ENCODE data around the gene KRI1. TPM values are rescaled to one million over a fixed set of nuclear protein-coding genes. Genes with fewer than 3 reads are reported as not detected.
A peak's percentile ranks its signal among the peaks of the same experiment; 100 is the strongest.
"Not testable (repeated sequence)": the region's sequence is repeated elsewhere in the genome, so short reads cannot be mapped to it uniquely, and the experiment has no call there.

The KRI1 gene
- total and polyA plus RNA-seq, 5 donors from 2014 or later, result 8.6 to 34.6 (median 12.0) TPM

DNA sequence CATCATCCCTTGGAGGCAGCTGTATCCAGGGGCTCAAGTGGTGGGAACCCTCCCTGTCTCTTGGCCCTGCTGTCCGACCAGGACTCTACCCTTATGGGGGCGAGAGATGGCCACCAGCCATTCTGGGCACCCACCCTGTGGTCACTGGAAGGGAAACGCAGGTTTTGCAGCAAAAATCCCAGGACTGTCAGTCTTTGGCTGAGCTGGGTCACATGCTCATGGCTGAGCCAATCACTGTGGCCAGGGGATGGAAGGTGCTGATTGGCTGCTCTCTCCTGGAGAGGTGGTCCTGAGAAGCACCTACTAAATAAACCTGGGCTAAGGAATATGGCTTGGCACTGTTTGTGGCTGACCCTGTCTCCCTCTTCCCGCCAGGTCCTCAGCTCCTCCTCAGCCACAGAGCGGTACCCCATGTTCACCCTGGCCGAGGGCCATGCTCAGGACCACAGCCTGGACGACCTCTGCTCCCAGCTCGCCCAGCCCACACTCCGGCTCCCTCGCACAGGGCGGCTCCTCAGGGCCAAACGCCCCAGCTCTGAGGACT is 13.2 kb downstream of the KRI1 start:
- Histone ChIP-seq H3K27ac (ENCODE audit: insufficient read depth, low read length, poor library complexity, severe bottlenecking) (peak overlapping the region; percentile 71), H3K4me3 (ENCODE audit: low read depth, low read length) (no peak overlapping the region), H3K27me3 (ENCODE audit: control insufficient read depth, insufficient read depth, low read length) (no peaks in the 10 kb centered on the region), H3K36me3 (ENCODE audit: control insufficient read depth, insufficient read depth, low read length) (peaks cover 53% of the 10 kb centered on the region), H3K9me3 (ENCODE audit: control insufficient read depth in 2 of 2, low read length in 2 of 2) (no peaks in the 10 kb centered on the region), H3K4me1 (ENCODE audit: control insufficient read depth, insufficient read depth, low read length, poor library complexity, severe bottlenecking) (peaks cover 41% of the 10 kb centered on the region)
- H3K27me3 Mint-ChIP-seq, result no peaks in the 10 kb centered on the region
- H3K4me1 Mint-ChIP-seq, result peaks cover 7 to 48% (median 12%) of the 10 kb centered on the region in 4 donors
- DNase-seq (no peak), ATAC-seq (ENCODE audit: low read depth in 2 of 2) (no peak)
- H3K9me3 Mint-ChIP-seq, result no peaks in the 10 kb centered on the region
- H3K36me3 Mint-ChIP-seq, result peaks cover 8% of the 10 kb centered on the region
- no peak overlapping the region for H3K4me3 Mint-ChIP-seq
- peak overlapping the region; percentile 31 to 92 (median 63) for H3K27ac Mint-ChIP-seq

DNA sequence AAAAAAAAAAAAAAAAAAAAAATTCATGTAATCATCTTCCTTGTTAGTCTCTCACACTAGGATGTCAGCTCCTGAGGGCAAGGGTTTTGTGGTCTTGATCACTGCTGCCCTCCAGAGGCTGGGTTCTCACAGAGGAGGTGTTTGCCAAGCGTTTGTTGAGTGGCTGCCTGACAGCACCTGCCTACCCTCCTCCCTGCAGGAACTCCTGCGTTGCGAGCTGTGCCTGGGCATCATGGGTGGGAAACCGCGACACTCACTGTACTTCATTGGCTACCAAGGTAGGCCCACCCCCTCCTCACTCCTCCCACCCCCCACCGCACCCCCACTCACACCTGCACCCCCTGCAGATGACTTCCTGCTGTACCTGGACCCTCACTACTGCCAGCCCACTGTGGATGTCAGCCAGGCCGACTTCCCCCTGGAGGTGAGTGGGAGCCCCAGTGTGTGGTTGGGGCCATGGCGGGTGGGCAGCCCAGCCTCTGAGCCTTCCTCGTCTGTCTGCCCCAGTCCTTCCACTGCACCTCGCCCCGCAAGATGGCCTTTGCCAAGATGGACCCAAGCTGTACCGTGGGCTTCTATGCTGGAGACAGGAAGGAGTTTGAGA is 14.0 kb downstream of the KRI1 start:
- DNase-seq (peak in 2 of 3 donors; percentile 21 to 58), ATAC-seq (ENCODE audit: low read depth in 2 of 2) (no peak)
- Histone ChIP-seq H3K4me1 (ENCODE audit: control insufficient read depth, insufficient read depth, low read length, poor library complexity, severe bottlenecking) (peaks cover 41% of the 10 kb centered on the region), H3K27ac (ENCODE audit: insufficient read depth, low read length, poor library complexity, severe bottlenecking) (peak overlapping the region; percentile 71), H3K9me3 (ENCODE audit: control insufficient read depth in 2 of 2, low read length in 2 of 2) (no peaks in the 10 kb centered on the region), H3K4me3 (ENCODE audit: low read depth, low read length) (no peak overlapping the region), H3K27me3 (ENCODE audit: control insufficient read depth, insufficient read depth, low read length) (no peaks in the 10 kb centered on the region), H3K36me3 (ENCODE audit: control insufficient read depth, insufficient read depth, low read length) (peaks cover 50% of the 10 kb centered on the region)
- Mint-ChIP-seq H3K9me3 (no peaks in the 10 kb centered on the region), H3K4me1 (peaks cover 7 to 51% (median 12%) of the 10 kb centered on the region in 4 donors), H3K27me3 (no peaks in the 10 kb centered on the region), H3K27ac (peak overlapping the region in 1 of 3 donors; percentile 14), H3K4me3 (no peak overlapping the region), H3K36me3 (peaks cover 8% of the 10 kb centered on the region)

- H3K4me1 Mint-ChIP-seq, result peaks cover 7 to 49% (median 12%) of the 10 kb centered on the region in 4 donors
- H3K27ac ChIP-seq (ENCODE audit: insufficient read depth, low read length, poor library complexity, severe bottlenecking), result not testable (repeated sequence)
These were observed 14.8 kb downstream of the KRI1 start for GRCh38 chr19:10551006-10551405.

DNA sequence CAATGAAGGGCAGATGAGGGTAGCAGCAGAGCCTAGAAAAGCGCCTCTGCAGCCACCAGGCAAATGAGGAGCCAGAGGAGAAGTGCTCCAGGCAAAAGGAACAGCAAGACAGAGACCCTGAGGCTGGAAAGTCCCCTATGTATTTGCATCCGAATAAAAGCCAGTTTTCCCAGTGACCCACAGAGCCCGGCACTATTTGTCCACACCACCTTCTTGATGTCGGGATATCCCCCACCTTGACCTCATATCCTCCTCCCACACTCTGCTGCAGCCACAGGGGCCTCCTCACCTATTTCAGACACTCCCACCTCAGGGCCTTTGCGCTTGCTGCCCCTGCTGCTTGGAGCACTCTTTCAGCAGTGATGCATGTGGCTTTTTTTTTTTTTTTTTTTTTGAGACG is 15.5 kb downstream of the KRI1 start:
- H3K27me3 ChIP-seq (ENCODE audit: control insufficient read depth, insufficient read depth, low read length), result no peaks in the 10 kb centered on the region
- H3K9me3 ChIP-seq (ENCODE audit: control insufficient read depth in 2 of 2, low read length in 2 of 2), result no peaks in the 10 kb centered on the region
- H3K27ac Mint-ChIP-seq, result no peak overlapping the region
- H3K9me3 Mint-ChIP-seq, result no peaks in the 10 kb centered on the region
- H3K27ac ChIP-seq (ENCODE audit: insufficient read depth, low read length, poor library complexity, severe bottlenecking), result no peak overlapping the region
- no peak for DNase-seq
- no peak overlapping the region for H3K4me3 Mint-ChIP-seq
- H3K4me1 ChIP-seq (ENCODE audit: control insufficient read depth, insufficient read depth, low read length, poor library complexity, severe bottlenecking), result peaks cover 40% of the 10 kb centered on the region
- H3K4me3 ChIP-seq (ENCODE audit: low read depth, low read length), result no peak overlapping the region
- H3K4me1 Mint-ChIP-seq, result peaks cover 4 to 44% (median 13%) of the 10 kb centered on the region in 4 donors
- peaks cover 41% of the 10 kb centered on the region for H3K36me3 ChIP-seq (ENCODE audit: control insufficient read depth, insufficient read depth, low read length)
- H3K27me3 Mint-ChIP-seq, result no peaks in the 10 kb centered on the region
- peaks cover 3% of the 10 kb centered on the region for H3K36me3 Mint-ChIP-seq
- no peak for ATAC-seq (ENCODE audit: low read depth in 2 of 2)

More at GRCh38 chr19:10551006-10551405, 14.8 kb downstream of the KRI1 start:
- H3K4me3 ChIP-seq (ENCODE audit: low read depth, low read length); ATAC-seq (ENCODE audit: low read depth in 2 of 2); H3K27me3 ChIP-seq (ENCODE audit: control insufficient read depth, insufficient read depth, low read length); H3K36me3 Mint-ChIP-seq; H3K9me3 ChIP-seq (ENCODE audit: control insufficient read depth in 2 of 2, low read length in 2 of 2); H3K27me3 Mint-ChIP-seq; H3K9me3 Mint-ChIP-seq; DNase-seq: not testable (repeated sequence)
- Histone ChIP-seq H3K4me1 (ENCODE audit: control insufficient read depth, insufficient read depth, low read length, poor library complexity, severe bottlenecking) (peaks cover 41% of the 10 kb centered on the region), H3K36me3 (ENCODE audit: control insufficient read depth, insufficient read depth, low read length) (peaks cover 48% of the 10 kb centered on the region)
- peak overlapping the region in 1 of 3 donors; percentile 43 for H3K27ac Mint-ChIP-seq
- H3K4me3 Mint-ChIP-seq, result peak overlapping the region in 1 of 4 donors; percentile 29

DNA sequence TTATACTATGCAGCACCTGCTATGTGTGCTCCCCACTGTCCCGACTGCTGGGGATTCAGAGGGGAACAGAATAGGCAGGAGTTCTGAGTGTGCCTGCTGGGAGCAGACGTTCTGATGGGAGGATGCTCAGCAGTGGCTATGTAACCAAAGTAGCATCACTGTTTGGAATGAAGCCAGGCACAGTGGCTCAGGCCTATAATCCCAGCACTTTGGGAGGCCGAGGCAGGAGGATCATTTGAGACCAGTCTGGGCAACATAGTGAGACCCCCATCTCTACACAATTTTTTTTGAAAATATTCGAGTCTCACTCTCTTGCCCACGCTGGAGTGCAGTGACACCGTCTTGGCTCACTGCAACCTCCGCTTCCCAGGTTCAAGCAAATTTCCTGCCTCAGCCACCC is 16.1 kb downstream of the KRI1 start:
- Mint-ChIP-seq H3K4me3 (no peak overlapping the region), H3K27ac (no peak overlapping the region), H3K4me1 (peaks cover 7 to 45% (median 16%) of the 10 kb centered on the region in 4 donors), H3K36me3 (peaks cover 3% of the 10 kb centered on the region), H3K9me3 (no peaks in the 10 kb centered on the region), H3K27me3 (no peaks in the 10 kb centered on the region)
- ATAC-seq (ENCODE audit: low read depth in 2 of 2) (no peak), DNase-seq (no peak)
- Histone ChIP-seq H3K4me1 (ENCODE audit: control insufficient read depth, insufficient read depth, low read length, poor library complexity, severe bottlenecking) (peaks cover 40% of the 10 kb centered on the region), H3K36me3 (ENCODE audit: control insufficient read depth, insufficient read depth, low read length) (peaks cover 38% of the 10 kb centered on the region), H3K4me3 (ENCODE audit: low read depth, low read length) (no peak overlapping the region), H3K9me3 (ENCODE audit: control insufficient read depth in 2 of 2, low read length in 2 of 2) (no peaks in the 10 kb centered on the region), H3K27me3 (ENCODE audit: control insufficient read depth, insufficient read depth, low read length) (no peaks in the 10 kb centered on the region), H3K27ac (ENCODE audit: insufficient read depth, low read length, poor library complexity, severe bottlenecking) (no peak overlapping the region)

DNA sequence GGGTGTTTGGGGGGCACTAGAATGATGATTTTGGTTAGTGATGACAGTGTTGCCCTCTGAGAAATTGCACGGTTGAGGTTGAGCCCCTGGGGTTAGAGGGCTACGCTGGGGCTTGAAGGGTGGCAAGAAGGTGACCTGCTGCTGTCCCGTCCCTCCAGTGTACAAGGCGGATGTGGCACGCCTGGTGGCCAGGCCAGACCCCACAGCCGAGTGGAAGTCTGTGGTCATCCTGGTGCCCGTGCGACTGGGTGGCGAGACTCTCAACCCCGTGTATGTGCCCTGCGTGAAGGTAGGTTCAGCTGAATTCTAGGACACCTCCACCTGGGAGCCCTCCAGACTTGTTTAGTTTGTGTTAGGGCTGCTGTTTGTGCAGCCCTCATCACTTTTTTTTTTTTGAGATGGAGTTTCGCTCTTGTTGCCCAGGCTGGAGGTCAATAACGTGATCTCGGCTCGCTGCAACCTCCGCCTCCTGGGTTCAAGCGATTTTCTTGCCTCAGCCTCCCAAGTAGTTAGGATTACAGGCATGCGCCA is 17.0 kb downstream of the KRI1 start:
- H3K27me3 ChIP-seq (ENCODE audit: control insufficient read depth, insufficient read depth, low read length), result no peaks in the 10 kb centered on the region
- H3K27ac ChIP-seq (ENCODE audit: insufficient read depth, low read length, poor library complexity, severe bottlenecking), result no peak overlapping the region
- no peaks in the 10 kb centered on the region for H3K9me3 ChIP-seq (ENCODE audit: control insufficient read depth in 2 of 2, low read length in 2 of 2)
- DNase-seq, result no peak
- no peak overlapping the region for H3K4me3 ChIP-seq (ENCODE audit: low read depth, low read length)
- H3K4me1 Mint-ChIP-seq, result peaks cover 1 to 41% (median 11%) of the 10 kb centered on the region in 4 donors
- H3K36me3 Mint-ChIP-seq, result no peaks in the 10 kb centered on the region
- H3K27ac Mint-ChIP-seq, result no peak overlapping the region
- peaks cover 36% of the 10 kb centered on the region for H3K36me3 ChIP-seq (ENCODE audit: control insufficient read depth, insufficient read depth, low read length)
- no peak for ATAC-seq (ENCODE audit: low read depth in 2 of 2)
- peaks cover 37% of the 10 kb centered on the region for H3K4me1 ChIP-seq (ENCODE audit: control insufficient read depth, insufficient read depth, low read length, poor library complexity, severe bottlenecking)
- H3K4me3 Mint-ChIP-seq, result no peak overlapping the region
- H3K27me3 Mint-ChIP-seq, result no peaks in the 10 kb centered on the region
- no peaks in the 10 kb centered on the region for H3K9me3 Mint-ChIP-seq

DNA sequence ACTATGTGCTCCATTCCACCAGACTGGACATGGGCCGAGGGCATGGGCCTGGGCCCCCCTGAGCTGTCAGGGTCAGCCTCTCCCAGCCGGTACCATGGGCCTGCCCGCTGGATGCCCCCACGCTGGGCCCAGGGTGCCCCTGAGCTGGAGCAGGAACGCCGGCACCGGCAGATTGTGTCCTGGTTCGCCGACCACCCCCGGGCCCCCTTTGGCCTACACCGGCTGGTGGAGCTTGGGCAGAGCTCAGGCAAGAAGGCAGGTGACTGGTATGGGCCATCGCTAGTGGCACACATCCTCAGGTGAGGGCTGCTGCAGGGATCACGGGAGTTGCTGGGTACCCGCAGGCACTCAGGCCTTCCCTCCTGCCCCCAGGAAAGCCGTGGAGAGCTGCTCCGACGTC is 19.0 kb downstream of the KRI1 start:
- Histone ChIP-seq H3K4me1 (ENCODE audit: control insufficient read depth, insufficient read depth, low read length, poor library complexity, severe bottlenecking) (peaks cover 23% of the 10 kb centered on the region), H3K9me3 (ENCODE audit: control insufficient read depth in 2 of 2, low read length in 2 of 2) (no peaks in the 10 kb centered on the region), H3K27me3 (ENCODE audit: control insufficient read depth, insufficient read depth, low read length) (no peaks in the 10 kb centered on the region), H3K36me3 (ENCODE audit: control insufficient read depth, insufficient read depth, low read length) (peaks cover 18% of the 10 kb centered on the region), H3K27ac (ENCODE audit: insufficient read depth, low read length, poor library complexity, severe bottlenecking) (no peak overlapping the region), H3K4me3 (ENCODE audit: low read depth, low read length) (no peak overlapping the region)
- ATAC-seq (ENCODE audit: low read depth in 2 of 2) (no peak), DNase-seq (no peak)
- peak overlapping the region in 1 of 4 donors; percentile 75 for H3K4me3 Mint-ChIP-seq
- no peaks in the 10 kb centered on the region for H3K36me3 Mint-ChIP-seq
- peaks cover 0 to 27% (median 14%) of the 10 kb centered on the region in 4 donors for H3K4me1 Mint-ChIP-seq
- H3K9me3 Mint-ChIP-seq, result no peaks in the 10 kb centered on the region
- H3K27me3 Mint-ChIP-seq, result no peaks in the 10 kb centered on the region
- H3K27ac Mint-ChIP-seq, result peak overlapping the region in 1 of 3 donors; percentile 15

Measured in CD4-positive, CD25-positive, alpha-beta regulatory T cell (primary cell).